H1 (cell line): ENCODE data around the gene DOCK9. TPM values are rescaled to one million over a fixed set of nuclear protein-coding genes. Genes with fewer than 3 reads are reported as not detected.

Experiments used
- CHD2 ChIP-seq: IDR thresholded peaks from 2 replicates; pipeline ENCODE4 v1.6.1; 2012; ENCODE audit warnings: low read length, improper control_type of control experiment
- NRF1 ChIP-seq: IDR thresholded peaks from 2 replicates; pipeline ENCODE4 v1.6.1; 2011; ENCODE audit warnings: mild to moderate bottlenecking, low read depth, low read length, improper control_type of control experiment
- POLR2A ChIP-seq, 2 experiments: IDR thresholded peaks; 1 replicate in 1 of 2; 2 replicates in 1 of 2; pipeline ENCODE4 v1.6.1; 2011; ENCODE audit warnings: low read depth in 2 of 2, low read length in 2 of 2, mild to moderate bottlenecking in 2 of 2; ENCODE audit errors: control extremely low read depth in 1 of 2
- POU5F1 ChIP-seq: IDR thresholded peaks from 2 replicates; pipeline ENCODE4 v1.6.1; 2011; ENCODE audit warnings: low read depth, mild to moderate bottlenecking, low read length, moderate library complexity
- SIX5 ChIP-seq: IDR thresholded peaks from 2 replicates; pipeline ENCODE4 v1.6.1; 2011; ENCODE audit warnings: mild to moderate bottlenecking, low read depth, low read length
- SP2 ChIP-seq: IDR thresholded peaks from 2 replicates; pipeline ENCODE4 v1.6.1; 2012; ENCODE audit warnings: mild to moderate bottlenecking, low read length, inconsistent platforms
- ZNF274 ChIP-seq: IDR thresholded peaks from 2 replicates; pipeline ENCODE4 v1.7.0; 2012; ENCODE audit warnings: low read length, borderline replicate concordance; ENCODE audit errors: extremely low read depth
- polyA plus RNA-seq, 7 experiments: library from polyadenylated mRNA; depleted of rRNA in 3 of 7; stranded (reverse) in 5 of 7; unstranded in 2 of 7; fragments of >200 nt in 5 of 7; fragments of 200-250 nt in 2 of 7; gene quantifications; 1 replicate in 5 of 7; 2 replicates in 1 of 7; 4 replicates in 1 of 7; pipeline versions ENCODE4 v1.2.1 to v1.2.3, GENCODE V29; 2011 to 2013; ENCODE audit warnings: missing spikeins in 2 of 7, mixed read lengths in 2 of 7
- total RNA-seq: library from RNA; stranded (reverse); fragmentation: NEBNext Ultra II Directional; extraction: Animal tissue kit (Norgen Biotek cat#: 25700); gene quantifications from 2 replicates; pipeline ENCODE4 v1.2.1, GENCODE V29; 2021

DOCK9 gene
- total and polyA plus RNA-seq, 2 of the 8 experiments (the other 6 are each of a cell fraction or from before 2014, with no cell fraction given) = 21.6 to 31.5 TPM

- no peak for TF ChIP-seq ZNF274
- TF ChIP-seq NRF1 = no peak
- TF ChIP-seq CHD2 = no peak
- TF ChIP-seq SIX5 = no peak
- no peak for TF ChIP-seq POLR2A (IDR thresholded peaks at IDR 0.05; ENCODE audit: control extremely low read depth in 1 of 2, low read depth in 2 of 2, low read length in 2 of 2)
- TF ChIP-seq POU5F1 = no peak
- no peak for TF ChIP-seq SP2
Observed at GRCh38 chr13:98776644-98777043, 201.2 kb downstream of the DOCK9 start (continued).
